Uterus (tissue), 4 donors: ENCODE measurements around the gene NOTCH3. TPM values are rescaled to one million over a fixed set of nuclear protein-coding genes. Genes with fewer than 3 reads are reported as not detected.

ENCODE experiments used
- DNase-seq, 2 donors: peaks; one replicate each; pipeline ENCODE4 v3.0.0-alpha.2; 2019 to 2020
- H3K27ac ChIP-seq, 2 donors: fragments of 200-600 bp; sonication (generic); 1 replicate in 1 of 2; 2 replicates in 1 of 2; pipeline ENCODE4 v1.5.1; 2016 to 2018
- H3K27me3 ChIP-seq, 2 donors: fragments of 200-600 bp; sonication (generic); one replicate each; pipeline ENCODE4 v1.5.1; 2018 to 2019; ENCODE audit warnings: control low read depth in 1 of 2
- H3K36me3 ChIP-seq, 2 donors: fragments of 200-600 bp; sonication (generic); one replicate each; pipeline ENCODE4 v1.5.1; 2019; ENCODE audit warnings: control low read depth in 1 of 2
- H3K4me1 ChIP-seq, 2 donors: fragments of 200-600 bp; sonication (generic); one replicate each; pipeline ENCODE4 v1.5.1; 2018 to 2019; ENCODE audit warnings: control low read depth in 1 of 2
- H3K4me3 ChIP-seq, 2 donors: fragments of 200-600 bp; sonication (generic); 1 replicate in 1 of 2; 2 replicates in 1 of 2; pipeline ENCODE4 v1.5.1; 2018 to 2019; ENCODE audit warnings: mild to moderate bottlenecking in 1 of 2
- H3K9me3 ChIP-seq, 2 donors: fragments of 200-600 bp; sonication (generic); one replicate each; pipeline ENCODE4 v1.5.1; 2019; ENCODE audit warnings: control low read depth in 1 of 2
- POLR2A ChIP-seq, 2 donors: fragments of 450-650 bp; IDR thresholded peaks; one replicate each; pipeline ENCODE4 v1.6.1; 2016; ENCODE audit warnings: antibody characterized with exemption in 2 of 2, mild to moderate bottlenecking in 1 of 2, moderate library complexity in 1 of 2
- intact Hi-C: fragments of 100-400 bp; cut with DNase I; formaldehyde crosslinking; loops from one replicate; pipeline ENCODE4 v1.15.1; 2023; ENCODE audit warnings: low total_unique reads
- total RNA-seq, 4 donors: library from RNA; depleted of rRNA in 3 of 4; stranded (reverse); fragments of >200 nt in 3 of 4; gene quantifications; one replicate each; pipeline versions ENCODE4 v1.1.0 to v1.2.4, GENCODE V29; 2014 to 2023
- TF ChIP-seq, protein P1 (sequence below), 4 experiments: fragments of 200-600 bp in 2 of 4; fragments of 450-650 bp in 2 of 4; sonication (generic) in 2 of 4; IDR thresholded peaks; one replicate each; pipeline ENCODE4 v1.5.1; 2016 to 2019; ENCODE audit warnings: antibody characterized with exemption in 4 of 4, mild to moderate bottlenecking in 2 of 4, moderate library complexity in 1 of 4
- donor health status: DM: yes; HTN: yes; CAD: no.

The NOTCH3 gene
- total RNA-seq, 4 donors from 2014 or later, result 9.4 to 166 (median 96.9) TPM

DNA sequence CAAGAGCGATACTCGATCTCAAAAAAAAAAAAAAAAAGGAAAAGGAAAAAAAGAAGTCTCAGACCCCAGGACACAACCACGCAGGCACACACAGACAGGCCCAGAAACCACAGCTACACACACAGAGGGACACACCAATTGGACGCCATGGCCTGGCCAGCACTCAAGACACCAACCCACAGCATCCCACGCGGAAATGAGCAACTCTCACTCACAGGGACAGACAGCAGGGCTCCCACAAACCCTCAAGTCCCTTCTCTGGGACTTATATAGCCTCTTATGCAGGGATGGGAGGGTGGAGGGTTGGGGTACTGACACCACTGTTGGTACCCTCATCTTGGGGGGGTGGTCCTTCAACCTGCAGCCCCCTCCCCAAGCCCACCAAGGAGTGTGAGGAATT lies 5.9 kb downstream of the NOTCH3 start:
- no peak for DNase-seq
- TF ChIP-seq, protein P1, sequence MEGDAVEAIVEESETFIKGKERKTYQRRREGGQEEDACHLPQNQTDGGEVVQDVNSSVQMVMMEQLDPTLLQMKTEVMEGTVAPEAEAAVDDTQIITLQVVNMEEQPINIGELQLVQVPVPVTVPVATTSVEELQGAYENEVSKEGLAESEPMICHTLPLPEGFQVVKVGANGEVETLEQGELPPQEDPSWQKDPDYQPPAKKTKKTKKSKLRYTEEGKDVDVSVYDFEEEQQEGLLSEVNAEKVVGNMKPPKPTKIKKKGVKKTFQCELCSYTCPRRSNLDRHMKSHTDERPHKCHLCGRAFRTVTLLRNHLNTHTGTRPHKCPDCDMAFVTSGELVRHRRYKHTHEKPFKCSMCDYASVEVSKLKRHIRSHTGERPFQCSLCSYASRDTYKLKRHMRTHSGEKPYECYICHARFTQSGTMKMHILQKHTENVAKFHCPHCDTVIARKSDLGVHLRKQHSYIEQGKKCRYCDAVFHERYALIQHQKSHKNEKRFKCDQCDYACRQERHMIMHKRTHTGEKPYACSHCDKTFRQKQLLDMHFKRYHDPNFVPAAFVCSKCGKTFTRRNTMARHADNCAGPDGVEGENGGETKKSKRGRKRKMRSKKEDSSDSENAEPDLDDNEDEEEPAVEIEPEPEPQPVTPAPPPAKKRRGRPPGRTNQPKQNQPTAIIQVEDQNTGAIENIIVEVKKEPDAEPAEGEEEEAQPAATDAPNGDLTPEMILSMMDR (IDR thresholded peaks at IDR 0.05), result no peak
- no peak for TF ChIP-seq POLR2A (IDR thresholded peaks at IDR 0.05)
- H3K36me3 ChIP-seq, result no peaks in the 10 kb centered on the region
- peak overlapping the region; percentile 51 to 53 for H3K27ac ChIP-seq
- intact Hi-C loops, result loop anchor here (10.0 kb wide), 1 partner anchor 60 kb away; no protein-coding TSS in a partner anchor
- peak overlapping the region in 1 of 2 donors; percentile 7 for H3K4me3 ChIP-seq
- H3K4me1 ChIP-seq, result peaks cover 0 to 8% of the 10 kb centered on the region in 2 donors
- no peaks in the 10 kb centered on the region for H3K9me3 ChIP-seq
- no peaks in the 10 kb centered on the region for H3K27me3 ChIP-seq

DNA sequence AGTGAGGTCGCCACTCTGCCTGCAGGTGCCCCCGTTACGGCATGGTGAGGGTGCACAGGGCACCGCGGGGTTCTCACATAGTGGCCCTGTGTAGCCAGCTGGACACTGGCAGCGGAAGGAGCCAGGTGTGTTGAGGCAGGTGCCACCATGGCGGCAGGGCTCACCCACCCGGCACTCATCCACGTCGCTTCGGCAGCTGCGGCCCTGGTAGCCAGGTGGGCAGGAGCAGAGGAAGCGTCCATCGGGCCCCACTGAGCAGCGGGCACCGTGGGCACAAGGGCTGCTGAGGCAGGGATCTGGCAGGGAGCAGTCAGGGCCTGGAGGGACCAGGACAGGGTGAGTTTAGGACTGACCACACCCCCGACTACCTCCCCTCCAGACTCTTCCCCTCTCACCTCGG lies 8.8 kb downstream of the NOTCH3 start:
- Histone ChIP-seq H3K27ac (peak overlapping the region in 1 of 2 donors; percentile 38), H3K27me3 (no peaks in the 10 kb centered on the region), H3K9me3 (no peaks in the 10 kb centered on the region), H3K36me3 (no peaks in the 10 kb centered on the region), H3K4me3 (no peak overlapping the region), H3K4me1 (peaks cover 0 to 8% of the 10 kb centered on the region in 2 donors)
- TF ChIP-seq, protein P1 (IDR thresholded peaks at IDR 0.05), result no peak
- TF ChIP-seq POLR2A (IDR thresholded peaks at IDR 0.05), result no peak
- DNase-seq, result no peak
- intact Hi-C loops, result loop anchor here (10.0 kb wide), 1 partner anchor 63 kb away; no protein-coding TSS in a partner anchor

DNA sequence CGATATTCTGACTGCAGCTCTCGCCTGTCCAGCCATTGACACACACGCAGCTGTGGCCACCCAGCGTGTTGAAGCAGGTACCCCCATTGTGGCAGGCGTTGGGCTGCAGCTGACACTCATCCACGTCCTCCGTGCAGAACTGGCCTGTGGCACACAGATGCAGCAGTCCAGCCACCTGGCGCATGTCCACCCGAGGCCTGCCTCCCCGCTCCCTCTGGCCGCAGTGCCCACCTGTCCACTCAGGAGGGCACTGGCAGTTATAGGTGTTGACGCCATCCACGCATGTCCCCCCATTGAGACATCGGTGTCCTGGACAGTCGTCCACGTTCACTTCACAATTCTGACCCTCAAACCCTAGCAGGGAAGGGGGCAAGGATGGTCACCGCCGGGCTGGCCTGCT lies 9.3 kb downstream of the NOTCH3 start:
- intact Hi-C loops, result loop anchor here (10.0 kb wide), 1 partner anchor 63 kb away; no protein-coding TSS in a partner anchor
- no peak for TF ChIP-seq POLR2A (IDR thresholded peaks at IDR 0.05)
- TF ChIP-seq, protein P1 (IDR thresholded peaks at IDR 0.05), result no peak
- no peaks in the 10 kb centered on the region for H3K27me3 ChIP-seq
- H3K4me1 ChIP-seq, result peaks cover 0 to 8% of the 10 kb centered on the region in 2 donors
- no peak for DNase-seq
- no peaks in the 10 kb centered on the region for H3K36me3 ChIP-seq
- no peak overlapping the region for H3K4me3 ChIP-seq
- no peaks in the 10 kb centered on the region for H3K9me3 ChIP-seq
- no peak overlapping the region for H3K27ac ChIP-seq

DNA sequence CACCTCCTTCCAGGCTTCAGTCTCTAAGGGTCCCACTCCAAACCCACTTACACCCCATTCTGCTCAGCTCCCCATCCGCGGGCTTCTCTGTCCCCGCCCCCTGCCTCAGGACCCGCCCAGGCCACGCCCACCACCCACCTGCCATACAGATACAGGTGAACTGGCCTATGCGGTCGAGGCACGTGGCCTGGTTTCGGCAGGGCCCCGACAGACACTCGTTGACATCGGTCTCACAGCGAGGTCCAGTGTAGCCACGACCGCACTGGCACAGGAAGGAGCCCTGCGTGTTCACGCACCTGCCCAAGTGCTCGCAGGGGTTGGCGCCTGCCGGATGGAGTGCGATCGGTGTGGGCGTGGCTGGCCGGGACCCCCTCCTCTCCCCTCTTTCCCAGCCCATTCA lies 11.9 kb downstream of the NOTCH3 start:
- TF ChIP-seq POLR2A (IDR thresholded peaks at IDR 0.05), result no peak
- H3K27ac ChIP-seq, result no peak overlapping the region
- no peaks in the 10 kb centered on the region for H3K36me3 ChIP-seq
- H3K4me3 ChIP-seq, result no peak overlapping the region
- no peak for DNase-seq
- no peaks in the 10 kb centered on the region for H3K27me3 ChIP-seq
- H3K4me1 ChIP-seq, result no peaks in the 10 kb centered on the region
- intact Hi-C loops, result no loop called here
- no peaks in the 10 kb centered on the region for H3K9me3 ChIP-seq

DNA sequence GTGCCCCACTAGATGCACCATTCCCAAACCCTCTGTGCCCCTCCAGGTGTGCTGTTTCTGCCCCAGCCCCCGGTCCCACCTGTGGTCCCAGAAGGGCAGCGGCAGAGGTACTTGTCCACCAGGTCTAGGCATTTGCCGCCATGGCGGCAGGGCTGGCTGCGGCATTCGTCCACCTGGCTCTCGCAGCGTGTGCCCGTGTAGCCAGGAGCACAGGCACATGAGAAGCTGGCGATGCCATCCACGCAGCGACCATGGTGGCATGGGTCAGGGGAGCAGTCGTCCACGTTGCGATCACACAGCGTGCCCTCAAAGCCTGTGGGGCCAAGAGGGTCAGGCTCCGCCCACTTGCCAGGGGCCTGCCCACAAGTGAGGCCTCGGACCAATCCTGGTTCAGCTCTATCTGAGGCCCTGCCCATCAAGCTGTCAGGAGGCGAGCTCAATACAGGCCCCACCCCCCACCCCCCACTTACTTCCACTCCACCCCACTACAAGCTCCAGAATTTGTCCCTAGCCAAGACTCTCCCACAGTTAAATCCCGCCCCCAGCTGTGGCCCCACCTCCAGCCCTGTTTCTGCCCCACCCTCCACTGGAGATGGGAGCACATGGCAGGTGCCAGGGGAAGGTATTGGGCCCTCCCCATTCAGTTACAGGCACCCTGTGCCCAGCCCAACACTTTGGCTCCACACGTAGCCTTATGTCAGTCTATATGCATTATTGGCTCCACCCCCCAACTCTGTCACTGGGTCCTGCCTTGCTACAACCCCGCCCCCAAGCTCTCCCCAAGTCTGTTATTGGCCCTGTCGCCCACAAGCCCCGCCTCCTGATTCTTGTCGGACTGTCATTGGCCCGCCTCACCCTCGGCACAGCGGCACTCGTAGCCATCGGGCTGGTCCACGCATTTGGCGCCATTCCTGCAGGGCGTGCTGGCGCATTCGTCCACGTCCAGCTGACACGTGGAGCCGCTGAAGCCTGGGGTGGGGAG lies 13.5 kb downstream of the NOTCH3 start:
- no peak for DNase-seq
- intact Hi-C loops, result no loop called here

More for the DNA sequence above, 13.5 kb downstream of the NOTCH3 start:
- no peak for TF ChIP-seq POLR2A (IDR thresholded peaks at IDR 0.05)
- TF ChIP-seq, protein P1 (IDR thresholded peaks at IDR 0.05), result no peak
- Histone ChIP-seq H3K27me3 (no peaks in the 10 kb centered on the region), H3K4me3 (no peak overlapping the region), H3K4me1 (no peaks in the 10 kb centered on the region), H3K36me3 (no peaks in the 10 kb centered on the region), H3K27ac (no peak overlapping the region), H3K9me3 (no peaks in the 10 kb centered on the region)
